Glomerular visceral epithelial cell (primary cell): Measurements from ENCODE around the gene CDC42SE2.

Experiments used
- DNase-seq: peaks from one replicate; pipeline ENCODE4 v3.0.0-alpha.2; 2016; ENCODE audit errors: extremely low spot score

CDC42SE2 gene

DNA sequence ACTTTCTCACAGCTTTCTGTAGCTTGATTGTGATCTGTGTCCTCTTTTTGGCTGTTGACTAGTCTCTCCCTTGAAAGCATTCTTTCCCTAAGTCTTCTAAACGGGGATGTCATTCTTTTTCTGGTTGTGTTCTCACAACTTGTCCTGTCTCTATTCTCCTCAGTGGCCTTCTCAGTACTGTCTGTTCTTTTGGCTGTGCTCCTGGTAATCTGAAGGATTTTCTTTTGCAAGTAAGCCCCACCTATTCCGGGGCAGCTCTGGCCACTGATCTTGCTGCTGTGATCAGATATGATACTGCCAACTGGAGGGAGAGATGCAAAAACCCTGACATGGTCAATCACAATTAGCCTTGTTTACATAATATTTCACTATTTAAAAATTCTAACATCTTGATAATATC is 172.2 kb downstream of the CDC42SE2 start:
- DNase-seq: no peak

DNA sequence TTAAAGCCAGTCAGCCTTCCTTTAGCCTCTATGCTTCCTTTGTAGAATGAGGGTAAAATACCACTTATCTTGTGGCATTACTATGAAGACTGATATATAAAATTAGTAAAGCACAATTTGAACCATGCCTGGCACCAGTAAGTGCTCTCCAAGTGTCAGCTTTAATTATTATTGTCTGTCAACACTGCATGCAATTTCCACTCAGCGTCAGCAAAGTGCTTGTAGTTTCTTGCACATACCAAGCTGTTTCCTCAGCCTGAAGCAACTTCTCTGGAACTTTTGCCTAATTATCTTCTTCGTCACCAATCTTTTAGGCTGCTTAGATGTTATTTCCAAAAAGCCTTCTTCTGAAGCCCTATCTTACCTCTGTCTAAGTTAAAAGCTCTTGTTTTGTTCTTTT is 177.3 kb downstream of the CDC42SE2 start:
- no peak for DNase-seq
